ENCODE results near the gene INPP5A.

Gene INPP5A

DNA sequence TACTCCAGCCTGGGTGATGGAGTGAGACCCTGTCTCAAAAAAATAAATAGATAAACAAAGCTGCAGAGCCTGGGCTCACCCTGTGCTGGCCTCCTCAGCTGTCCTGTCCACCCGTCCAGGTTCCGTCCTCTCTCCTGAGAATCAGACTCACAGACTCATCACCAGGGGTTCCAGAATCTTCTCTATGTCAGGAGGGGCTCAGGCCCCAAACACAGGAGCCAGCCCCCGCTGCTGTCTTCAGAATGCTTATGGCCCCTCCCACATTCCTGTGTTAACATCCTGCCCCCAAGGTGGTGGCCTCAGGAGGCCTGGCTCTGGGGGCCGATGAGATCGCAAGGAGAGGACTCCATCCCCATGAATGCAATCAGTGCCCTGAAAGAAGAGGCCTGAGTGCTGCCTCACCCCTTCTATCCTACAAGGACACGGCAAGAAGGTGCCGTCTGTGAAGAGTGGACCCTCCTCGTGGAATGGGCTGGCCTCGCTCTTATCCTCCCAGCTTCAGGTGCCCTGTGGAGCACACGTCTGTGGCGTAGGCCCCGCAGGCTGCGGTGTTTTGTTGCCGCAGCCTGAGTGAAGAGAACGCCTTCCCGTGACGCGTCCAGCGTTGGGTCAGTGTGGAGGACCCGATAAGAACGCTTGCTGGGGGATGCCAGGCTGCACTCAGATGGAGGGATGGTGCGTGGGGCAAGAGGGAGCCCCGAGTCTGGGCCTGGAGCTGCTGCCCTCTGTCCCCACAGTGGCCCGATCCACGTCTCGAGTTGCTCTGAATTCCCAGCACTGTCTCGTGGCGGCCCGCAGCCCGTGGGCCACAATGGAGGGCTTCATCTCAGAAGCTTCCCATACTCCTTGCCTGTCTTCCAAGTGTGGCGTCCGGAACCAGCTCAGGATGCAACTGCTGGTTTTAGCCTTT lies 77.1 kb downstream of the INPP5A start:
- DNase-seq (ENCODE audit: low read depth), result no peak

DNA sequence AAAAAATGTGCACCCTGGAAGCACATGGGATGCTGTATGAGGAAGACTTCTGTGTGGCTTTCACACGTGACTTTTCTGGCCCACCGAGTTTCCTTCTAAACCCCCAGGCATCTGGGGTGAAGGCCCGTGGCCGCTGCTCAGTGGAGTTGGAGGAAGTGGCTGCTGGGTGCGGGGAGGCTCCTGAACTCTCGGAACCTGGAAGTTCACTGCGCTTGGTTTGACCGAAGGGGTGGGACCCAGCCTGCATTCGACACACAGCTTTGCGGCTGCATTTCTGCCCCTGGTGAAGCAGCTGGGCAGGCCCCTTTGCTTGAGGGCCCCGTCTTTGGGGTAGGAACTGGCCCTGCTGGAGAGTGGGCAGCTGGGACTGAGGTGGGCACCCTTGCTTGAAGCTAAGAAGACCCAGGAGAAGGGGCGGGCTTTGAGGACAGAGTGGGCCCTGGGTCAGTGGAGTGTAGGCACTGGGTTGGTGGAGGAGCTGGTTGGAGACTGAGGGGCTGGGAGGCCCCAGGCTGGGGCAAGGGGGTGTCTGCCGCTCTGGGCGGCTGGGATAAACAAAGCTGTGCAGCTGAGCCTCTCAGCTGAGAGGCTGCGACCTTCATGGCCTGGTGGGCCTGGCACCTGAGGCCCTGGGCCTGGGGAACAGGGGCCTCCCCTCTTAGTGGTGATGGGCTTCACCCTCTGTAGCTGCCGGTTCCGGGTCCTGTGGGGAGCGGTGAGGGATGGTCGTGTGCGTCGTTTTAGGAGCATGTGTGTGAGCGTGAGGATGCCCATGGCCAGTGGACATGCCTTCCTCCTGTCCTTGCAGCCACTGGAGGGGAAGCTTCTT lies 78.0 kb downstream of the INPP5A start:
- DNase-seq (ENCODE audit: low read depth), result no peak

GRCh38 chr10:132616170-132616995 lies 78.8 kb downstream of the INPP5A start:
- peak; percentile 26 for DNase-seq (ENCODE audit: low read depth)

DNA sequence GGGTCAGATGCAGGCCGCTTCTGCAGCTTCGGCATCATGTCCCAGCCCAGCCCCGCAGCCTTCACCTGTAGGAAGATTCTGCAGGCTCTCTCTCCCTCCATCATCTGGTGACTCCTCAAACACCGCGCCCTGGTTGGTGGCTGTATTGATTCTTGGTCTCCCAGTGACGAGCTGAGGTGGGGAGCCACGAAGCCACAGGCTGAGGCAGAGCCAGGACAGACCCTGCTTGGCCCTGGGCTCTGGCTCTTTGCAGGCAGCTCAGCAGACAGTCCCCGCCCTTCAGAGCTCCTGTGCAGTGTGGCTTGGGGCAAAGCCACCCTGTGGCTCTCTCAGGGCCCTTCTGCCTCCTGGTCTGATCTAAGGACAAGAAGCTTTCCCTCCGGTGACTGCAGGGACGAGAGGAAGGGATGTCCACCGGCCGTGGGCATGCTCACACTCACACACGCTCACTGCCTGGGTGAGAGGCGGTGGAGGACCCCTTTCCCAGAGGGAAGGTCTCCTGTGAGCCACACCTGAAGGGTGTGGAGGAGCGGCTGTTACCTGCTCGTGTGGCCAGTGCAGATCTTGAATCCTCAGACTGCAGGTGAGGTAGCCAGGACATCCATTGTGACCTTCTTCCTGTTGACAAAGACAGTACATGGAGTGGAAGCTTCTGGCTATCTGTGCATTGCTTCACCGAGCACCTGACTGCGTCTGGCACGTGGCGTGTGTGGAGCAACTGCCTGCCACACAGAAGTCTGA lies 79.6 kb downstream of the INPP5A start:
- DNase-seq (ENCODE audit: low read depth), result no peak

DNA sequence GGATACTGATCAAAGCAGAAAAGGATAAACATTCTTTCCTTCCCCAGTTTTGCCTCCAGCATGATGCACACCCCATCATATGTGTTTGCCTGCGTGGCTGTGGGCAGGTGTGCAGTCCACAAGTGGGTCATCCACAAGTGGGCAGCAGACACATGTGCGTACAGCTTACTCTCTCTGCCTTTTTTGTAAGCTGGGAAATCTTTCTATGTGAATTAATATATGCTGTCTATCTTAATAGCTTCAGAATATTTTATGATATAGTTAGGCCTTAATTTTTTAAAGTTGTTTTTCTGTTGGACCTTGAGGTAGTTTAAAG lies 80.1 kb downstream of the INPP5A start:
- DNase-seq (ENCODE audit: low read depth), result no peak

DNA sequence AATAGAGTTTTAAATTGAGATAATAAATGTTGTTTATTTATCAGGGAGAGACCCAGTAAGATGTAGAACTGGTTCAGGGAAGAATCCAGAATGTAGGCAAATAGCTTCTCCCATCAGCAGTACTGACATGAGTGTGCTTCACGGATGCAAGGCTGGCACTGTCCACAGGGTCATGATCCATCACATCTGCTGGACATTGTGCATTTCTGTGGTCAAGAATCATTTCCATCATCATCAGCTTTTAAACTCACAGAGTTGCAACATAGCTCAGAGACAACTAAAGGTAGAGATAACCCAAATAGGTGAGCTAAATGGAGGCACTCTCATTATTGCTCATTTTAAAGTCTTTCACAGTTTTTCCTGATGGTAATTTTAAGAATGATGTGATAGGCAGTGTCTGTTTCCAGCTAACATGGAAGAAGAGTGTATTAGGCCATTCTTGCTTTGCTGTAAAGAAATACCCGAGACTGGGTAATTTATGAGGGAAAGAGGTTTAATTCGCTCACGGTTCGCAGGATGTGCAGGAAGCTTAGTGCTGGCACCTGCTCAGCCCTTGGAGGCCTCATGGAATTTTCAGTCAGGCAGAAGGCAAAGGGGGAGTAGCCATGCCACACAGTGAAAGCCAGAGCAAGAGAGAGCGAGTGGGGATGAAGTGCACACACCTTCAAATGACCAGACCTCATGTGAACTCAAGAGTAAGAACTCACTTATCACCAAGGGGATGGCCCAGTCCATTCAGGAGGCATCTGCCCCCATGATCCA lies 80.8 kb downstream of the INPP5A start:
- no peak for DNase-seq (ENCODE audit: low read depth)

DNA sequence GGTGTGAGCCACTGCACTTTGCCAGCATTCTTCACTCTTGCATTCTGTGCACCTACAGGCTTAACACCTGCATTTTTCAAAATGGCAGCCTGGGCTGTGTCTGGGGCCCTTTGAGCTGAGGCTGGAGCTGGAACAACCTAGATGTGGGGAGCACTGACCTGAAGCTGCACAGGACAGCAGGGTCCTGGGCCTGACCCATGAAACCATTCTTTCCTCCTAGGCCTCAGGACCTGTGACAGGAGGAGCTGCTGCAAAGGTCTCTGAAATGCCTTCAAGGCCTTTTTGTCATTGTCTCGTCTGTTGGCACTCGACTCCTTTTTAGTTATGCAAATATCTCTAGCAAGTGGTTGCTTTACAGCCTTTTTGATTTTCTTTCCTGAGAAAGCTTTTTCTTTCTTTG lies 82.3 kb downstream of the INPP5A start:
- no peak for DNase-seq (ENCODE audit: low read depth)

DNA sequence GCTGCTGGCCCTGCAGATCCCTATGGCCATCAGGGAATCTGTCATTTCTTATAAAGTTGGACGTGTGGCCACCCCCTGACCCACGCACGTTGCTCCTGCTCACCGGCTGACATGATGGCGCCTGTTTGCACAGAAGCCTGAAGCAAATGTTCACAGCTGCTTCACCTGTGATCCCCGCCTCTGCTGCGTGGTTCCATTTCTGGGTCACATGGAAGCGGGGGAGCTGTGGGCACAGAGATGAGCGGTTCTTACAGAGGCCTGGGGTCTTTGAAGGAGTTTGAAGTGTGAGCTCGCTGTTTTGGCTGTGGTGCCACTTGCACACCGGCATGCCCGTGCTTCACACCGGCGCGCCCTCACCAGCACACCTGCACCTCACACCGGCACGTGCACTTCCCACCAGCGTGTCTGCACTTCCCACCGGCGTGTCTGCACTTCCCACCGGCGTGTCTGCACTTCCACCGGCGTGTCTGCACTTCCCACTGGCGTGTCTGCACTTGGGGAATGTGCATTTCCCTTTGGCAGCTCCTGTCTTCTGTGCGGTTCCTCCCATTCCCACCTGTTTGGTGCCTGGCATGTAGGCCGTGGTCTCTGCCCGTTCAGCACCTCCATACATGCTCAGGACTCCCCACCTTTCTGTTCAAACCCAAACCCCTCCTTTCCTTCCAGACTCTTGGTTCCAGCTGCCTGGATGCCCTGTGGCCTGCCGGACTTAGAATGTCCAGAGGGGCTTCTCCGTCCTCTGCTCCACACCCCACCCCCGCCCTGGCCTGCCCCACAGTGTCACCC lies 86.7 kb downstream of the INPP5A start:
- DNase-seq (ENCODE audit: low read depth), result no peak

GRCh38 chr10:132624847-132625471 lies 87.4 kb downstream of the INPP5A start:
- DNase-seq (ENCODE audit: low read depth), result no peak

DNA sequence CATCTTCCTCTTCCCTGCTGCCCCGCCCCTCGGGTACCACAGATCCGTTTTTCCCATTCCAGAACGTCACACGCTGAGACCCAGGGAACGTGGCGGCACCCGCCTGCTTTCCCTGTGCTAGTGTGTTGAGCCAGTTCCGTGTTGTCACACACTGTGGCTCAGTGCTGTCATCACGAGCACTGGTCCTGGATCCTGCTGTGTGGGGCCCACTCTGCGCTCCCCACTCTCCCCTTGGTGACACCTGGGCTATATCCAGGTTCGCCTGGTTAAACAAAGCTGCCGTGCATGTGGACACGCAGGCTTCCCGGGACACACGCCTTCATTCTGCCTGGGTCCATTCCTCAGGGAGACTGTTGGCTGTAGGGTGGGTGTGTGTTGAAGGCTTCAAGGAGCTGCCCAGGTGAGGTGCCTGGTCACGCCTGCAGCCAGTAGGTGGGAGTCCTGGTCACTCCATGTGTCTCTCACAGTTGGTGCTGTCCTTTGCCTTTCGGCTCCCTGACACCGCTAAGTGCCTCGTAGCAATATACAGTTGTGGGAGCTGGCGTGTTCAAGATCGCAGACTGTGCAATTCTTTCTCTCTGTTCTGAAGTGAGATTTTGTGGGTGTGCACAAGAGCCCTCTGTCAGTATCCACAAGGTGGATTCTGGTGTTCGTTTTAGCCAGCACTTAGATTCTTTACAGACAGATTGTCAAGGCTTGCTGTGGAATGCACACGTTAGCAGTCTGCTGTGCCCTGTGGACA lies 88.6 kb downstream of the INPP5A start:
- DNase-seq (ENCODE audit: low read depth), result no peak

DNA sequence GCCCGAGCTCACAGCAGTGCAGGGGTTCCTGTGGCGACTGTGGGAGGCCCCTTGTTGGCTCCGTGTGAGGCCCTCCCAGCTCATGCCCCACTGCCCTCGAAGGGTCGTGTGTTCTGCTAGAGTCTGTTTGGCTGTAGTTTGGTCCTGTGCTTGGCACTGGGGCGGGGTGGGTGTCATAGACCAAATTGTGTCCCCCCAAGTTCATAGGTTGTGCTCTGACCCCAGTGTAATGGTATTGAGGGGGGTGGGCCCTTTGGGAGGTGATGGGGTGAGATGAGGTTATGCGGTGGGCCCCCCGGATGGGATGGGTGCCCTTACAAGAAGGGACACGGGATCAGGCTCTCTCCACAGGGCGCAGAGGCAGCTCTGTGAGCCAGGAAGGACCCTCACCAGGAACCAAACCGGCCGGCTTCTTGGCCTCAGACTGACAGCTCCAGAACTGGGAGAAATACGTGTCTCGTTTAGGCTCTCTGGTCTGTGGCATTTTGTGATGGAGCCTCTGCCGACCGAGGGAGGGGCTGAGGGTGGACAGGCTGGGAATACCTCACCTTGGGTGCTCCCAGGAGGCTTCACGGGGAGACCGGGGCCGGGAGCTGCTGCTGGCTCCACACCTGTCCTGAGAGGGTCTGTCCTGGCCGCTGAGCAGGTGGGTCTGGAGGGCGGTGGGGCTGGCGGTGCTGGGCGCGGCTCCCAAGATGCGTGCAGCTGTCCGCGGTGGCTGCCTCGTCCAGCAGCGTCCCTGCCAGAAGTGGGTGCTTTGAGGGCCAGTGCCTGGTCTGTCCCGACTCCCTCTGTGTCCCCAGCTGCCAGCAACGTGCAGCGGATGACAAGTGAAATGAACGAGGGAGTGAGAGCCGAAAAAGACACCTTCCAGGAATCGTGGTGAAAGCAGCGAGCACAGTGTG lies 89.4 kb downstream of the INPP5A start:
- no peak for DNase-seq (ENCODE audit: low read depth)

GRCh38 chr10:132627666-132628531 lies 90.3 kb downstream of the INPP5A start:
- DNase-seq (ENCODE audit: low read depth), result no peak

- DNase-seq (ENCODE audit: low read depth), result no peak
Observed at GRCh38 chr10:132628966-132629900, 91.6 kb downstream of the INPP5A start.

DNA sequence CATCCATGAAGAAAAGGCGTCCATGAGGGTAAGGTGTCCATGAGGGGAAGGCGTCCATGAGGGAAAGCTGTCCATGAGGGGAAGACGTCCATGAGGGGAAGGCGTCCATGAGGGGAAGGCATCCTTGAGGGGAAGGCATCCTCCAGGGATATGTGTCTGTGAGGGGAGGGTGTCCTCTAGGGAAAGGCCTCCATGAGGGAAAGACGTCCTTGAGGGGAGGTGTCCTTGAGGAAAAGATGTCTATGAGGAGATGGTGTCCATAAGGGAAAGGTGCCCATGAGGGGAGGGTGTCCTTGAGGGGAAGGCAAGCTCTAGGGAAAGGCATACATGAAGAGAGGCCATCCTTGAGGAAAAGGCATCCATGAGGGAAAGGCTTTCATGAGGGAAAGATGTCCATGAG lies 92.6 kb downstream of the INPP5A start:
- DNase-seq (ENCODE audit: low read depth), result no peak

- DNase-seq (ENCODE audit: low read depth), result no peak
Observed at GRCh38 chr10:132630666-132631337, 93.2 kb downstream of the INPP5A start.

All from stimulated activated CD8-positive, alpha-beta memory T cell treated with anti-CD3 and anti-CD28 coated beads, Interleukin-15, amount 100 ng/mL, for 24 hours (primary cell).